Neutrophil (primary cell): Measurements from ENCODE around the gene CACNA2D1.

Experiments used
- H3K27ac ChIP-seq: fragments of 200-600 bp; sonication (generic); 2 replicates; pipeline ENCODE4 v1.5.1; 2016; ENCODE audit warnings: mild to moderate bottlenecking, moderate library complexity
- H3K27me3 ChIP-seq: fragments of 200-600 bp; sonication (generic); 2 replicates; pipeline ENCODE4 v1.6.0; 2016; ENCODE audit warnings: mild to moderate bottlenecking
- H3K36me3 ChIP-seq: fragments of 200-600 bp; sonication (generic); 2 replicates; pipeline ENCODE4 v1.5.1; 2017
- H3K4me1 ChIP-seq, 2 experiments: fragments of 200-600 bp in 1 of 2; sonication (generic) in 1 of 2; 1 replicate in 1 of 2; 2 replicates in 1 of 2; pipeline versions ENCODE4 v1.5.1 to v1.6.1; 2013 to 2016; ENCODE audit warnings: low read depth in 1 of 2, low read length in 1 of 2, mild to moderate bottlenecking in 1 of 2, moderate library complexity in 1 of 2; ENCODE audit not compliant: control insufficient read depth in 1 of 2, insufficient read depth in 1 of 2
- H3K4me3 ChIP-seq, 2 experiments: fragments of 200-600 bp in 1 of 2; sonication (generic) in 1 of 2; 1 replicate in 1 of 2; 2 replicates in 1 of 2; pipeline ENCODE4 v1.5.1; 2013 to 2016; ENCODE audit warnings: low read depth in 1 of 2, low read length in 1 of 2, mild to moderate bottlenecking in 1 of 2, moderate library complexity in 1 of 2
- H3K9me3 ChIP-seq: fragments of 200-600 bp; sonication (generic); 2 replicates; pipeline ENCODE4 v1.5.1; 2016
- CTCF ChIP-seq: fragments of 200-600 bp; sonication (generic); IDR thresholded peaks from 2 replicates; pipeline ENCODE4 v1.5.1; 2016; ENCODE audit warnings: antibody characterized with exemption

CACNA2D1 gene

GRCh38 chr7:82358923-82359322 lies 84.7 kb downstream of the CACNA2D1 start:
- Histone ChIP-seq H3K27me3 (no peaks in the 10 kb centered on the region), H3K4me3 (no peak overlapping the region), H3K9me3 (no peaks in the 10 kb centered on the region), H3K4me1 (no peaks in the 10 kb centered on the region), H3K27ac (no peak overlapping the region), H3K36me3 (no peaks in the 10 kb centered on the region)
- TF ChIP-seq CTCF: no peak

DNA sequence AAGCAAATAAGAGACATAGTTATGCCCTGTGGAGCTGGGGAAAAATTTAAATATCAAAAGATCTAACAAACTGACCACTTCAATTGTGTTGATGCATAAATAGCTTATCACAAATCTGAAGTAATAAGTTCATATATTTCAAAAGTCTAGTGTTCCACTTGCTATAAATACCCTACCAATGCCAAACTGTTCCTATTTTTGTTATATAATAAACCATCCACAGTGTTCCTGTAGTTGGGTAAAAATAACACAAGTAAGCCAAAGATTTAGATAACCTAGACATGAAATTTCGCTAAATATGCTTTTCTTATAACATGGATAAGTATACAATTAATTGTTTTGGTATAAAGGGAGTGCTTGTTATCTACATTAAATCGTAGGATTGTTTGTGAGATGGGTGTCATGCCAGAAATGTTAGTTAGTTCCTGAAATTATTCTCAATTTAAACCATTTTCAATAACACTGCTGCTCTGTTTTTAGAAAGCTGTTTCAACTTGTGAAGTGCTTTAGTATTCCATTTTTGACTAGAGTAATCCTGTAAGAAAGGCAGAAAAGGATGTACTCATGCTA lies 85.5 kb downstream of the CACNA2D1 start:
- H3K9me3 ChIP-seq: no peaks in the 10 kb centered on the region
- no peaks in the 10 kb centered on the region for H3K27me3 ChIP-seq
- no peaks in the 10 kb centered on the region for H3K4me1 ChIP-seq
- no peak overlapping the region for H3K27ac ChIP-seq
- H3K36me3 ChIP-seq: no peaks in the 10 kb centered on the region
- no peak for TF ChIP-seq CTCF
- H3K4me3 ChIP-seq: no peak overlapping the region

- H3K27ac ChIP-seq: no peak overlapping the region
These were observed 95.3 kb downstream of the CACNA2D1 start for GRCh38 chr7:82348251-82348650.

DNA sequence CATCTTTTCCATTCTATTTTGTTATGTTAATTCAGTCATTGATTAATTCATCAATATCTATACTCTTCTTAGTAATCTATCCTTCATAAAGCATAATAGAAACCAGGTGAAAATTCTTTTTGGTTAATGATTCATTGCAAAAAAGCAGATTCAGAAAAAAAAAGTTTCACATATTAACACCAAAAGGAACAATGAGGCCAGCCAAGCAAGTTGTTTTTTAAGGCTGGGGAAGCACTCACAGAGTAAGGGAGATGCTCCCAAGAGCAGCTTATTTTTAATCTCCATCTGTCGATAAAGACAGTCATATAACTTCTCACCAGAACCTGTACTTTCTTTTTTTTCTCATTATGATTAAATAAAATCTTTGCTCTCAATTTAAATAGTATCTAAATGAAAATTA lies 95.8 kb downstream of the CACNA2D1 start:
- Histone ChIP-seq H3K4me3 (no peak overlapping the region), H3K27me3 (no peaks in the 10 kb centered on the region), H3K27ac (no peak overlapping the region), H3K9me3 (no peaks in the 10 kb centered on the region), H3K36me3 (no peaks in the 10 kb centered on the region), H3K4me1 (no peaks in the 10 kb centered on the region)
- no peak for TF ChIP-seq CTCF

More at GRCh38 chr7:82348251-82348650, 95.3 kb downstream of the CACNA2D1 start:
- no peaks in the 10 kb centered on the region for H3K4me1 ChIP-seq
- no peaks in the 10 kb centered on the region for H3K9me3 ChIP-seq
- H3K4me3 ChIP-seq: no peak overlapping the region
- TF ChIP-seq CTCF: no peak
- no peaks in the 10 kb centered on the region for H3K36me3 ChIP-seq
- no peaks in the 10 kb centered on the region for H3K27me3 ChIP-seq

- Histone ChIP-seq H3K36me3 (no peaks in the 10 kb centered on the region), H3K27ac (no peak overlapping the region), H3K4me3 (no peak overlapping the region), H3K27me3 (no peaks in the 10 kb centered on the region), H3K4me1 (no peaks in the 10 kb centered on the region), H3K9me3 (no peaks in the 10 kb centered on the region)
- TF ChIP-seq CTCF: no peak
These were observed 97.7 kb downstream of the CACNA2D1 start for GRCh38 chr7:82345886-82346285.

DNA sequence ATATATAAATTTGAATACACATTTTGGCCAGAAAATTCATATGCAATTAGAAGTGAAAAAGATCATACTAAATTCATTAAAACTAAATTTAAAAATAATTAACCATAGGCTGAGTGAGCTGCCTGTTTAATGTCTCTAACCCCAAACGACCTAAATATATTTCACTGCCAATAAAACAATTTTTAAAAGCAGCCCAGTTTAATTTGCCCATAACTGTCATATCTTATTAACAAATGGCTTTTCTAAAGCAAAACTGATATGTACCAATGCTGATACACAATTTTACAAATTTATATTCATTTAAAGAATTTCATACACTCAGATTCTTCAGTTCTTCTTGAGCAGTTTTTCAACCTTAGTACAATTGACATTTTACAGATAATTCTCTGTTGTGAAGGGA lies 99.9 kb downstream of the CACNA2D1 start:
- H3K9me3 ChIP-seq: no peaks in the 10 kb centered on the region
- H3K36me3 ChIP-seq: no peaks in the 10 kb centered on the region
- TF ChIP-seq CTCF: no peak
- H3K27ac ChIP-seq: no peak overlapping the region
- no peak overlapping the region for H3K4me3 ChIP-seq
- H3K4me1 ChIP-seq: no peaks in the 10 kb centered on the region
- H3K27me3 ChIP-seq: no peaks in the 10 kb centered on the region
